HG03159 (cell line): Measurements from ENCODE around the gene EMX2.

Source experiments
- ATAC-seq: cut with Tn5 transposase; IDR thresholded peaks from one replicate; pipeline ENCODE4 v1.9.1; 2021; ENCODE audit warnings: mild to moderate bottlenecking, moderate library complexity; ENCODE audit not compliant: unreplicated experiment

The EMX2 gene

DNA sequence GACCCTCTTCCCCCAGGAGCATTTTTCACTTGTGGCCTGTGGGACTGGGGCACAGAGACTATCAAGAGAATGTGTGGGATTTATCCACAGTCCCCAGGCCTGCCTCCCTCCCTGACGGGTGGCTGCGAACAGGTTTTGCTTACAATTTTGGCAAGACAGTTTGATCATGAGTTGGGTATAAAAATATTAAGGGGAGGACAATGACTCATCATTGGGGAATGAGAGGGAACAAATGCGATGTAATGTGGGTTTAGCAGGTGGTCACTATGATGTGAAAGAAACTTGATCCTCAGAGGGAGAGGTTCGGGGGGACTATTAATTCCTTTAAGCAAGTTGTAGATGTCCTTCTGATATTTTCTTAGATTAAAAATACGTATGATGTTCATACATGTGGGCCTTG, 52.2 kb downstream of the EMX2 start:
- ATAC-seq = no peak

DNA sequence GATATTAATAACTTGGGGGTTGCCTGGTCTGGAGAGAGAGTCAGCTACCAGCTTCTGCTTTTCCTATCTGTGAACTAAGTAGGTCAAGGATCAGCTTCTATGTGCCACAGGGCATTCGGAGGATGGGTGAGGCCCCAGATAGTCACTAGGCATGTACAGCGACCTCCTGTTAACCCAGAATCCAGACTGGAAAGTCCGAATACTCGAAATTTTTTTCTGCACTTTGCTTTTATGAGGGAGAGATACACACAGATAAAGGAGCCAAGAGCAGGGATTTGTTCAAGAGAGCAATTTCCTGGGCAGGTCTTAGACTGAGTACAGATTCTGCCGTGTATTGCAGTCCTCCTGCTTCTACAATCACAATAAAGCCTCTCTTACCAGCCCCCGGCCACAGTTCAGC, 54.2 kb downstream of the EMX2 start:
- no peak for ATAC-seq

DNA sequence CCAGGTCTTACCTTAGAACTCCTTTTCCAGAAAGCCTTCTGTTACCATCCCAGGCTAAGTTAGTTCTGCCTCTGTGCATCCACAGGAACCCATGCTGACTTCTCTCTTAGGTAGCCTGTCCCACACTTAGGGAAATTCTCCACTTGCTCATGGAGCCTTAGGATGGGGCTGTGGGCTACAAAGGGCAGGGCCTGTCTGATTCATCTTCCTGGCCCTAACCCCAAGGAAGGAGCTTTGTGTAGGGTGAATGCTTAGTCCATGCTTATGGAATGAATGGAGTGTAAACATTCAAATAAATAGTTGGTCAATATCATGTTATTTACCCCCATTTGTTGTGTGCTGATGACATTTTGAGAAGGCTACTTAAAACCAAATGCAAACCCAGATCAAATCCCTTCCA, 54.7 kb downstream of the EMX2 start:
- no peak for ATAC-seq
